ENCODE measurements around the gene SCUBE1.

DNA sequence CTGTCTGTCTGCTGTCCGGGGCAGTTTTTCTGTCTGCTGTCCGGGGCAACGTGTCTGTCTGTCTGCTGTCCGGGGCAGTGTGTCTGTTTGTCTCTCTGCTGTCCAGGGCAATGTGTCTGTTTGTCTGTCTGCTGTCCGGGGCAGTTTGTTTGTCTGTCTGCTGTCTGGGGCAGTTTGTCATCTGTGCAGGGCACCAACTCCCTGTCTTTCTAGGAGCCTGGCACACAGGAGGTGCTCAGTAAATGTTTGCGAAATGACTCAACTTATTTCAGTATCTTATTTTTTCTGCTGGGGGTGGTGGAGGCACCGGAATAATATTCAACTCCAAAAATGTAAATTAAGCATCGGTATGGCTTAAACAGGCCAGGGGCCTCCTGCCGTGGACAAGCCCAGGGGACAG is 144.2 kb downstream of the SCUBE1 start:
- TF ChIP-seq EP300 (IDR thresholded peaks at IDR 0.05; ENCODE audit: borderline replicate concordance in 1 of 2, low read depth in 2 of 2, low read length in 2 of 2) = no peak
- TF ChIP-seq USF2 (IDR thresholded peaks at IDR 0.05; ENCODE audit: low read length) = no peak
- TF ChIP-seq CEBPB (IDR thresholded peaks at IDR 0.05; ENCODE audit: low read depth, low read length) = no peak
- no peak for TF ChIP-seq EZH2 (IDR thresholded peaks at IDR 0.05; ENCODE audit: low read depth, low read length, severe bottlenecking)
- TF ChIP-seq MAX (IDR thresholded peaks at IDR 0.05) = no peak
- TF ChIP-seq, protein P1, sequence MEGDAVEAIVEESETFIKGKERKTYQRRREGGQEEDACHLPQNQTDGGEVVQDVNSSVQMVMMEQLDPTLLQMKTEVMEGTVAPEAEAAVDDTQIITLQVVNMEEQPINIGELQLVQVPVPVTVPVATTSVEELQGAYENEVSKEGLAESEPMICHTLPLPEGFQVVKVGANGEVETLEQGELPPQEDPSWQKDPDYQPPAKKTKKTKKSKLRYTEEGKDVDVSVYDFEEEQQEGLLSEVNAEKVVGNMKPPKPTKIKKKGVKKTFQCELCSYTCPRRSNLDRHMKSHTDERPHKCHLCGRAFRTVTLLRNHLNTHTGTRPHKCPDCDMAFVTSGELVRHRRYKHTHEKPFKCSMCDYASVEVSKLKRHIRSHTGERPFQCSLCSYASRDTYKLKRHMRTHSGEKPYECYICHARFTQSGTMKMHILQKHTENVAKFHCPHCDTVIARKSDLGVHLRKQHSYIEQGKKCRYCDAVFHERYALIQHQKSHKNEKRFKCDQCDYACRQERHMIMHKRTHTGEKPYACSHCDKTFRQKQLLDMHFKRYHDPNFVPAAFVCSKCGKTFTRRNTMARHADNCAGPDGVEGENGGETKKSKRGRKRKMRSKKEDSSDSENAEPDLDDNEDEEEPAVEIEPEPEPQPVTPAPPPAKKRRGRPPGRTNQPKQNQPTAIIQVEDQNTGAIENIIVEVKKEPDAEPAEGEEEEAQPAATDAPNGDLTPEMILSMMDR (IDR thresholded peaks at IDR 0.05; ENCODE audit: control extremely low read depth in 1 of 3, insufficient read depth in 1 of 3, low read depth in 1 of 3, low read length in 3 of 3) = no peak
- no peak for TF ChIP-seq SP1 (IDR thresholded peaks at IDR 0.05; ENCODE audit: low read depth, low read length)
- no peak for TF ChIP-seq RBBP5 (IDR thresholded peaks at IDR 0.05; ENCODE audit: borderline replicate concordance, low read depth, low read length)
- TF ChIP-seq SP2 (IDR thresholded peaks at IDR 0.05; ENCODE audit: low read length) = no peak
